Stimulated activated CD4-positive, alpha-beta T cell treated with anti-CD3 and anti-CD28 coated beads, Interleukin-1b, Interleukin-23, amount 100 ng/mL, for 4 hours (primary cell): ENCODE data around the gene GSTA4.

Experiments
- DNase-seq, 2 donors: peaks; one replicate each; pipeline ENCODE4 v3.0.0-alpha.2; 2020; ENCODE audit warnings: low read depth in 2 of 2

The GSTA4 gene, protein sequence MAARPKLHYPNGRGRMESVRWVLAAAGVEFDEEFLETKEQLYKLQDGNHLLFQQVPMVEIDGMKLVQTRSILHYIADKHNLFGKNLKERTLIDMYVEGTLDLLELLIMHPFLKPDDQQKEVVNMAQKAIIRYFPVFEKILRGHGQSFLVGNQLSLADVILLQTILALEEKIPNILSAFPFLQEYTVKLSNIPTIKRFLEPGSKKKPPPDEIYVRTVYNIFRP

DNA sequence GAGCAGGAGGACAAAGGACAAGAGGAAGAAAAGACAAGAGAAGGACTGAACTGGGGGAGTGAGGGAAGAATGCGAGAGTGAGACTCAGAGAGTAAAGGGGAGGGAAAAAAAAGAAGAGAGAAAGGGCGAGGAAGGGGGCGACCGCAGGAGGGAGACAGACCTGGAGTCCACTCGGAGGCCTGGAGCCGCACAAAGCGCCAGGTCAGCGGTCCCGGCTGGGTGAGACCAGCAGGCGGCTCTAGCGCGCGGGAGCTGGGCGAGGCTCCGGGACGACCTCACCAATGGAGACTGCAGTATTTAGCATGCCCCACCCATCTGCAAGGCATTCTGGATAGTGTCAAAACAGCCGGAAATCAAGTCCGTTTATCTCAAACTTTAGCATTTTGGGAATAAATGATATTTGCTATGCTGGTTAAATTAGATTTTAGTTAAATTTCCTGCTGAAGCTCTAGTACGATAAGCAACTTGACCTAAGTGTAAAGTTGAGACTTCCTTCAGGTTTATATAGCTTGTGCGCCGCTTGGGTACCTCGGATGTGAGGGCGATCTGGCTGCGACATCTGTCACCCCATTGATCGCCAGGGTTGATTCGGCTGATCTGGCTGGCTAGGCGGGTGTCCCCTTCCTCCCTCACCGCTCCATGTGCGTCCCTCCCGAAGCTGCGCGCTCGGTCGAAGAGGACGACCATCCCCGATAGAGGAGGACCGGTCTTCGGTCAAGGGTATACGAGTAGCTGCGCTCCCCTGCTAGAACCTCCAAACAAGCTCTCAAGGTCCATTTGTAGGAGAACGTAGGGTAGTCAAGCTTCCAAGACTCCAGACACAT, at the start of gene GSTA4:
GSTA4 (minus strand) TSS at position 196 of the 824 bp plus-strand sequence. CDS start 1,041 bp downstream, outside the sequence.
- peak; percentile 71 to 81 for DNase-seq

GRCh38 chr6:53044572-53044971, 49.5 kb upstream of the GSTA4 start:
- no peak for DNase-seq

DNA sequence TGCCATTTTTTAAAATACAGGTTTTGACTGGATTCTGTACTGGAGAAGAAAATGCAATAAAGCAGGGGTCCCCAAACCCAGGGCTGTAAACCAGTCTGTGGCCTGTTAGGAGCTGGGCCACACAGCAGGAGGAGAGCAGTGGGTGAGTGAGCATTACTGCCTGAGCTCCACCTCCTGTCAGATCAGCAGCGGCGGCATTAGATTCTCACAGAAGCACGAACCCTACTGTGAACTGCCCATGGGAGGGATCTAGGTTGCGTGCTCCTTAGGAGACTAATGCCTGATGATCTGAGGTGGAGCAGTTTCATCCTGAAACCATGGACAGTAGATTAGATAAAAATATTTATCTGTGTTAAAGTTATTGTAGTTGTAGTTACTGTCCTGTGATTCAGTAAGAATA, 49.0 kb upstream of the GSTA4 start:
- DNase-seq: no peak

DNA sequence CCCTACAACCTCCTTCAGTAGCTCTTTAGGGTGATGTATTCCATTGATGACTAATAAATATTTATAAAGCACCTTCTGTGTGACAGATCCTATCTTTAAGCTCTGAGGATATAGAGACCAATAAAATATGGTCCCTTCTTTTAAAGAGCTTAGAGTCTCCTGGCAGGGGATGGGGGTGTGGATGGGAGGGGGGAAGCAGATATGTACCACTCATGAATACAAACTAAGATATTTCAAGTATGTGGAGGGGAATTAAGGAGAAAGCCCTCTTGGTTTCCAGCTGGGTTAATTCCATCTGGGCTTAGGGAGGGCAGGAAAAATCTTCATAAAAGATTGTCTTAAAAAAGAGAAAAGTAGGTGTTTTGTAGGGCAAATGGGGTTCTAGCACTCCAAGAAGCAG, 48.5 kb upstream of the GSTA4 start:
- no peak for DNase-seq

GRCh38 chr6:53042112-53042511, 47.0 kb upstream of the GSTA4 start:
- no peak for DNase-seq

DNA sequence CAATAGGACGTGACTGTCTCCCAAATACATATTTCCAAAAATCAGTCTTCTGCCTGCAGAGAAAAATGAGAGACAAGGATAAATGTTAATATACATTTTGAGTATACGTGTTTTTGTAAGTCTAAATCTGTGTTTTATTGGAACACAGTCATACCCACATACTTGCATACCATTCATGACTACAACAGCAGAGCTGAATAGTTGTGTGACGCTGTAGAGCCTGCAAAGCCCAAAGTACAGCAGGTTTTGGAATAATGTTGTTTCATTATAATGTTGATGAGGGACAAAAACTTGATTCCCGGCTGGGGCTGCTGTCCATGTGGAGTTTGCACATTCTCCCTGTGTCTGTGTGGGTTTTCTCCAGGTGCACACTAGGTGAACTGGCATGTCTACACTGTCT, 46.3 kb upstream of the GSTA4 start:
- DNase-seq: no peak

GRCh38 chr6:53038596-53038995, 43.5 kb upstream of the GSTA4 start:
- DNase-seq: no peak

DNA sequence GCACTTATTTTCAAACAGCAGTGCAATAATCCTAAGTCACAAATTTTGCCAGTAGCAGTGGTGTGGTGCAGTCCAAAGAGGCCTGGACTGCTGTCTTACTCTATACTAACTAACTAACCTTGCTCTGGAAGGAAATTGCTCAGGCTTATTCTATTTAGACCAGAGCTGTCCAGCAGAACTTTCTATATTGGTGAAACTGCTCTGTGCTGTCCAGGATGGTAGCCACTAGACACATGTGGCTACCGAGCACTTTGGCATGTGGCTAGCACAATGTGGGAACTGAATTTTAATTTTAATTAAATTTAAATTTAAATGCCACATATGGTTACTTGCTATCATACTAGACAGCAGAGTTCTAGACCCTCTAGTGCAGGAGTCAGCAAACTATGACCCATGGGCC, 43.1 kb upstream of the GSTA4 start:
- DNase-seq: no peak

GRCh38 chr6:53035549-53036213, 40.6 kb upstream of the GSTA4 start:
- no peak for DNase-seq

DNA sequence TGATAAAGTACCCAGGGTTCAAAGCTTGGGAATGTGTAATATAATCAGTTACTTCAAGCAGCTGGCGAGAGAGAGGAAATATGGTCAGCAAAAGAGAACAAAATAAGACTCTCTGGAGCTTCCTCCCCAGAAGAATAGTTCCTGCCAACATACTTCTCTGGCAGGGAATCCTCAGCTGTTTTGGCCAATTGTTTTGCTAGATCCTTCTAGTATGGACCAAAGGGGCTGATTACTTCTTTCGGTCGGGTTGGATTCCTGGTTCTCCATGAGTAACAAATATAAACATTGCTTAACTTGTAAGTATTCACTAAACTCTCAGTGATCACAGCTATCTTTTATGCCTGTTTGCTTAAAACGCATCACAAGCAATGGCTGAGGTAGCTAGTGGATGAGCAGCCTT, 38.7 kb upstream of the GSTA4 start:
- no peak for DNase-seq

GRCh38 chr6:53032849-53033248, 37.8 kb upstream of the GSTA4 start:
- DNase-seq: no peak

DNA sequence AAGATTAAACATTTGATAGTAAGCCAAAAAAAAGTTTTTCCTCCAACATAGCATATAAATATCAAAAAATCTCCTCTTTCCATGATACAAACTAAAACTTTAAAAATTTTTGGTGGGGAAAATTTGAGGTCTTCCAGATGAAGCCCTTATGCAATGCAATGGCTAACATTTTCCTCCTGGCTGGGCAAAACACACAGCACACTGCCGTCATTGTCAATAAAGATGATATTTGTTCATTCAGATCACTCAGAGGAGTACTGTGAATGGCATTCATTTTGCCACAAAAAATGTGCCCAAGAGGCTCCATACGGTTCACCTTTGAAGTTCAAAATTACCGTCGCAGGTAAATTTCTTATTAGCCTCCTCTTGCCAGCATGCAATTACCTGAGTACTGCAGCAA, 36.2 kb upstream of the GSTA4 start:
- DNase-seq: no peak

DNA sequence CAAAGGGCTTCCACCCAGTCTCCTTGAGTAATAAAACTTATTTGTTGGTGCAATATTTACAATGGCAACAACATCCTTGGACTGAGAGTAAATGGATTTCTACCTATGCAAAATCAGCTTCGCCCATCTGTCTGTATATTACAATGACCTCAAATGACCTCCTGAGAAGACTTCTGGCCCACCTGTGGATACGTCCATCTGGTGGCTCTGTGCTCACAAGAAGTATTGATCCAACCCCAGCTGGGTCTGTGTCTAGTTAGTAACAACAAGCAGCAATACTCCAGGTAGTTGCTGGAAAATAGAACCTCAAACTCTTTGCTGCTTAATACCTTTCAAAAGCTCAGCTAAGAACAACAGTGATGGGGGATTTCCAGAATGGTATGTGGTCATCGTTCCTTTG, 34.7 kb upstream of the GSTA4 start:
- DNase-seq: no peak

GRCh38 chr6:53029257-53029656, 34.2 kb upstream of the GSTA4 start:
- no peak for DNase-seq

- DNase-seq: no peak
Measured at GRCh38 chr6:53028467-53028866, 33.4 kb upstream of the GSTA4 start.

DNA sequence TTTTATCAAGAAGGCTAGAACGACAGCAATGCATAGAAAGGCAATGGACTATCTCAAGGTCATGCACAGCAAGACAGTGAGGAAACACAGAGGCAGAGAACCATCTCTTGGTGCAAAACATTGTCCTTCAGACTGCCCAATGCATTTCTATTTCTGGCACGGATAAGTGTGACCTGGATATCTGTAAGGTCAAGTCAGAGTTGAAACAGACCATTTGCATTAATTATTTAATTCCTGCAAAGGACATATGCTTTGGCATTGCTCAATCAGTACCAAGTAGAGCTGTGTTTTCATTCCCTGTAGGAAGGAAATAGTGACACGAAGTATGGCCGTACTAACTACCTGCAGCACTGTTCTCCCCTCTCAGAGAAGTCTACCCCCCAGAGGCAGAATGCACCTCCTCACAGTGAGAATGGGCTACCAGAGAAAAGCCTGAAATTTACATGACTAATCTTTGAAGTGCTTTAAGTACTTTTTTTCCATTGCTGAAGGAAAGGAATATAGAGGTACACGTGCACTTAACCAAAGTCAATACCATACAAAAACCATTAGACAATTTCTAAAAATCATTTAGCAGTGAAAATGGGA, 32.1 kb upstream of the GSTA4 start:
- no peak for DNase-seq

DNA sequence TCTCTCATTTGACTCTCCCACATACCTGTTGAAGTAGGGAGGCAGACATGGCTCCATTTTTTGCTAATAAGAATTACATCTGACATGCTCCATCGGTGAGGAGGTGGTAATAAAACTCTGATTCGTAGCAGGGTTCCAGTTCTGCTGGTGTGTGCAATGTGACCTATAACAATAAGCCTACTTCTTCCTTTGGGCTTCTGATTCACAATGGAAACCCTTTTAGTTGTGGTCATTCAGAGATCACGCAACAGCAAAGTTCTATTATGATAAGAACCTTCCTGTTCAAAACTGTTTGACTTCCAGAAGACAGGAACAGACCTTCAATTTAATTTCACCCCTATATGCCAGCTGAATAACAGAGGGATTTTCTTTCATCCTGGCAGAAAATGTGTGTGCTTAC, 31.4 kb upstream of the GSTA4 start:
- DNase-seq: no peak

GRCh38 chr6:53023323-53023722, 28.2 kb upstream of the GSTA4 start:
- DNase-seq: no peak

GRCh38 chr6:53020005-53020744, 25.1 kb upstream of the GSTA4 start:
- DNase-seq: no peak

GRCh38 chr6:53018446-53018845, 23.4 kb upstream of the GSTA4 start:
- DNase-seq: no peak

- no peak for DNase-seq
Measured at GRCh38 chr6:53015486-53015885, 20.4 kb upstream of the GSTA4 start.

GRCh38 chr6:53014744-53015143, 19.7 kb upstream of the GSTA4 start:
- no peak for DNase-seq
